Progenitor cell of endocrine pancreas (in vitro differentiated cells): ENCODE data around the gene LGALS3. TPM values are rescaled to one million over a fixed set of nuclear protein-coding genes. Genes with fewer than 3 reads are reported as not detected.

Experiments used
- DNase-seq: peaks from one replicate; pipeline ENCODE4 v3.0.0; 2021; ENCODE audit warnings: low spot score; ENCODE audit not compliant: unreplicated experiment
- H3K27ac Mint-ChIP-seq: 2 replicates; pipeline ENCODE4 v1.8.0; 2021; ENCODE audit warnings: mild to moderate bottlenecking, moderate library complexity, mixed read lengths
- H3K27me3 Mint-ChIP-seq: 2 replicates; pipeline ENCODE4 v1.8.0; 2021; ENCODE audit warnings: mixed read lengths
- H3K36me3 Mint-ChIP-seq: 2 replicates; pipeline ENCODE4 v1.8.0; 2022; ENCODE audit warnings: mixed read lengths; ENCODE audit not compliant: insufficient read depth
- H3K4me1 Mint-ChIP-seq: 2 replicates; pipeline ENCODE4 v1.8.0; 2021; ENCODE audit warnings: low read depth, mixed read lengths
- H3K4me3 Mint-ChIP-seq: 2 replicates; pipeline ENCODE4 v1.8.0; 2021; ENCODE audit warnings: low read depth, mild to moderate bottlenecking, moderate library complexity, mixed read lengths
- H3K9me3 Mint-ChIP-seq: 2 replicates; pipeline ENCODE4 v1.8.0; 2021; ENCODE audit warnings: low read depth, mixed read lengths
- CTCF ChIP-seq: fragments of 200-600 bp; sonication (generic); IDR thresholded peaks from one replicate; pipeline ENCODE4 v1.5.0; 2021; ENCODE audit warnings: antibody characterized with exemption, mild to moderate bottlenecking; ENCODE audit not compliant: unreplicated experiment
- total RNA-seq: library from RNA; stranded (reverse); gene quantifications from 2 replicates; pipeline ENCODE4 v1.2.1, GENCODE V29; 2021

The LGALS3 gene
- total RNA-seq, 1 donor from 2014 or later: 27.0 TPM

- Mint-ChIP-seq H3K4me3 (no peak overlapping the region), H3K9me3 (no peaks in the 10 kb centered on the region), H3K27ac (no peak overlapping the region), H3K4me1 (no peaks in the 10 kb centered on the region), H3K36me3 (peaks cover 8% of the 10 kb centered on the region), H3K27me3 (no peaks in the 10 kb centered on the region)
- TF ChIP-seq CTCF: no peak
- no peak for DNase-seq
Observed at GRCh38 chr14:55170526-55170925, 41.5 kb downstream of the LGALS3 start.

- TF ChIP-seq CTCF: no peak
- no peaks in the 10 kb centered on the region for H3K4me1 Mint-ChIP-seq
- H3K9me3 Mint-ChIP-seq: no peaks in the 10 kb centered on the region
- no peak overlapping the region for H3K27ac Mint-ChIP-seq
- no peak overlapping the region for H3K4me3 Mint-ChIP-seq
- DNase-seq: no peak
- H3K27me3 Mint-ChIP-seq: no peaks in the 10 kb centered on the region
- H3K36me3 Mint-ChIP-seq: peaks cover 10% of the 10 kb centered on the region
Observed at GRCh38 chr14:55180006-55180405, 51.0 kb downstream of the LGALS3 start.

- Mint-ChIP-seq H3K4me3 (no peak overlapping the region), H3K27me3 (no peaks in the 10 kb centered on the region), H3K9me3 (no peaks in the 10 kb centered on the region), H3K36me3 (peaks cover 10% of the 10 kb centered on the region), H3K27ac (no peak overlapping the region), H3K4me1 (no peaks in the 10 kb centered on the region)
- no peak for TF ChIP-seq CTCF
- DNase-seq: no peak
Observed at GRCh38 chr14:55180434-55180833, 51.4 kb downstream of the LGALS3 start.

- no peaks in the 10 kb centered on the region for H3K9me3 Mint-ChIP-seq
- H3K4me3 Mint-ChIP-seq: no peak overlapping the region
- H3K36me3 Mint-ChIP-seq: no peaks in the 10 kb centered on the region
- TF ChIP-seq CTCF: no peak
- H3K27me3 Mint-ChIP-seq: no peaks in the 10 kb centered on the region
- no peak for DNase-seq
- H3K4me1 Mint-ChIP-seq: peaks cover 21% of the 10 kb centered on the region
- no peak overlapping the region for H3K27ac Mint-ChIP-seq
Observed at GRCh38 chr14:55188686-55189295, 59.7 kb downstream of the LGALS3 start.

GRCh38 chr14:55190906-55191202, 61.8 kb downstream of the LGALS3 start:
- peak overlapping the region; percentile 98 for H3K4me3 Mint-ChIP-seq
- no peaks in the 10 kb centered on the region for H3K9me3 Mint-ChIP-seq
- H3K36me3 Mint-ChIP-seq: no peaks in the 10 kb centered on the region
- peaks cover 21% of the 10 kb centered on the region for H3K4me1 Mint-ChIP-seq
- DNase-seq: no peak
- no peaks in the 10 kb centered on the region for H3K27me3 Mint-ChIP-seq
- no peak for TF ChIP-seq CTCF
- peak overlapping the region; percentile 92 for H3K27ac Mint-ChIP-seq
